ENCODE results near the gene HPN.

- no peak for TF ChIP-seq MAX (IDR thresholded peaks at IDR 0.05)
- peak; percentile 76 for TF ChIP-seq RAD21 (IDR thresholded peaks at IDR 0.05; ENCODE audit: low read depth)
- TF ChIP-seq CREB1 (IDR thresholded peaks at IDR 0.05; ENCODE audit: low read depth), result no peak
- TF ChIP-seq TEAD4 (IDR thresholded peaks at IDR 0.05), result no peak
- TF ChIP-seq NFIC (IDR thresholded peaks at IDR 0.05), result no peak
- no peak for TF ChIP-seq FOXM1 (IDR thresholded peaks at IDR 0.05; ENCODE audit: borderline replicate concordance, low read depth)
- no peak for TF ChIP-seq CEBPB (IDR thresholded peaks at IDR 0.05)
- no peak for TF ChIP-seq TAF1 (IDR thresholded peaks at IDR 0.05; ENCODE audit: low read depth)
These were observed 3.0 kb downstream of the HPN start for GRCh38 chr19:35044317-35045117.

Measured in Ishikawa (cell line).